OCI-LY3 (cell line): Measurements from ENCODE around the gene STAT5B.

Experiments used
- EZH2phosphoT487 ChIP-seq: fragments of 200-600 bp; shearing (Covaris generic); IDR thresholded peaks from 2 replicates; pipeline ENCODE4 v1.6.1; 2018; ENCODE audit warnings: antibody characterized with exemption, mixed run types, low read depth
- TF ChIP-seq, protein P1 (sequence below): fragments of 200-600, 300-600 bp; sonication (generic); IDR thresholded peaks from 2 replicates; pipeline ENCODE4 v1.5.1; 2014; ENCODE audit warnings: antibody characterized with exemption, low read length, low read depth

DNA sequence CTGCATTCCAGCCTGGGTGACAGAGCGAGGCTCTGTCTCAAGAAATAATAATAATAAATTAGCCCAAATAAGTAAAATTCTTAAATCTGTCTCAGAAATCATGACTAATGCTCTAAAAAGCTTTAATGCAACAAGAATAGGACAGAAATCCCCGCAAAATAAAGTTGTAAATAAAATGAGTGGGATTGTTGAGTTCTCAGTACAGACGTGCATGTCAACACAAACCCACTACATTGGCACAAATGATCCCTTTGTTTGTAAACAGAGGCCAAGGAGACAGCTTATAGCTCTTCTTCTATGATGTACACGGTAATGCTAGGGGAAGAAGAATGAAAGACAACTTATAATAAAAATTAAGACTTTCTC, 6.0 kb downstream of the STAT5B start:
- TF ChIP-seq, protein P1, sequence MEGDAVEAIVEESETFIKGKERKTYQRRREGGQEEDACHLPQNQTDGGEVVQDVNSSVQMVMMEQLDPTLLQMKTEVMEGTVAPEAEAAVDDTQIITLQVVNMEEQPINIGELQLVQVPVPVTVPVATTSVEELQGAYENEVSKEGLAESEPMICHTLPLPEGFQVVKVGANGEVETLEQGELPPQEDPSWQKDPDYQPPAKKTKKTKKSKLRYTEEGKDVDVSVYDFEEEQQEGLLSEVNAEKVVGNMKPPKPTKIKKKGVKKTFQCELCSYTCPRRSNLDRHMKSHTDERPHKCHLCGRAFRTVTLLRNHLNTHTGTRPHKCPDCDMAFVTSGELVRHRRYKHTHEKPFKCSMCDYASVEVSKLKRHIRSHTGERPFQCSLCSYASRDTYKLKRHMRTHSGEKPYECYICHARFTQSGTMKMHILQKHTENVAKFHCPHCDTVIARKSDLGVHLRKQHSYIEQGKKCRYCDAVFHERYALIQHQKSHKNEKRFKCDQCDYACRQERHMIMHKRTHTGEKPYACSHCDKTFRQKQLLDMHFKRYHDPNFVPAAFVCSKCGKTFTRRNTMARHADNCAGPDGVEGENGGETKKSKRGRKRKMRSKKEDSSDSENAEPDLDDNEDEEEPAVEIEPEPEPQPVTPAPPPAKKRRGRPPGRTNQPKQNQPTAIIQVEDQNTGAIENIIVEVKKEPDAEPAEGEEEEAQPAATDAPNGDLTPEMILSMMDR, result no peak
- no peak for TF ChIP-seq EZH2phosphoT487
